Neural cell (in vitro differentiated cells): ENCODE data around the gene SH3BGR. TPM values are rescaled to one million over a fixed set of nuclear protein-coding genes. Genes with fewer than 3 reads are reported as not detected.

Experiments used
- H2AFZ ChIP-seq: fragments of 200-600, 300-800 bp; sonication (generic), shearing (Covaris generic); 2 replicates; pipeline ENCODE4 v1.6.0; 2014; ENCODE audit warnings: low read depth, mild to moderate bottlenecking, antibody characterized with exemption, low read length, moderate library complexity
- H3F3A ChIP-seq: fragments of 200-600 bp; shearing (Covaris generic); 2 replicates; pipeline ENCODE4 v1.6.1; 2016; ENCODE audit warnings: mild to moderate bottlenecking, moderate library complexity, mixed read lengths, antibody characterized with exemption, low read length; ENCODE audit not compliant: insufficient read depth, poor library complexity, severe bottlenecking
- H3K27ac ChIP-seq: fragments of 200-600, 300-800 bp; sonication (generic), shearing (Covaris generic); 2 replicates; pipeline ENCODE4 v1.5.1; 2014; ENCODE audit warnings: mild to moderate bottlenecking, low read length, moderate library complexity
- H3K27me3 ChIP-seq: fragments of 300-800, 200-600 bp; sonication (generic), shearing (Covaris generic); 2 replicates; pipeline ENCODE4 v1.6.0; 2014; ENCODE audit warnings: mild to moderate bottlenecking, low read depth, low read length, moderate library complexity; ENCODE audit not compliant: insufficient read depth
- H3K36me3 ChIP-seq: fragments of 300-800, 200-600 bp; sonication (generic), shearing (Covaris generic); 2 replicates; pipeline ENCODE4 v1.5.1; 2014; ENCODE audit warnings: mild to moderate bottlenecking, antibody characterized with exemption, low read length, moderate library complexity; ENCODE audit not compliant: insufficient read depth
- H3K4me2 ChIP-seq: fragments of 300-800, 200-600 bp; sonication (generic), shearing (Covaris generic); 2 replicates; pipeline ENCODE4 v1.6.0; 2014; ENCODE audit warnings: mild to moderate bottlenecking, low read length
- H3K4me3 ChIP-seq: fragments of 300-800, 200-600 bp; sonication (generic), shearing (Covaris generic); 2 replicates; pipeline ENCODE4 v1.5.1; 2014; ENCODE audit warnings: mild to moderate bottlenecking, low read length, moderate library complexity
- H3K79me2 ChIP-seq: fragments of 200-600 bp; shearing (Covaris generic); replicated peaks from 2 replicates; pipeline ENCODE4 v1.6.0; 2014; ENCODE audit warnings: mild to moderate bottlenecking, low read length, moderate library complexity; ENCODE audit not compliant: insufficient read depth
- H3K9ac ChIP-seq: fragments of 300-800, 200-600 bp; sonication (generic), shearing (Covaris generic); 2 replicates; pipeline ENCODE4 v1.6.1; 2016; ENCODE audit warnings: mild to moderate bottlenecking, low read length, mixed read lengths
- H3K9me2 ChIP-seq: fragments of 200-600 bp; shearing (Covaris generic); 2 replicates; pipeline ENCODE4 v1.6.1; 2016; ENCODE audit warnings: mild to moderate bottlenecking, low read length, mixed read lengths; ENCODE audit not compliant: insufficient read depth
- H3K9me3 ChIP-seq: fragments of 200-600, 300-800 bp; sonication (generic), shearing (Covaris generic); 2 replicates; pipeline ENCODE4 v1.6.1; 2016; ENCODE audit warnings: mild to moderate bottlenecking, mixed run types, low read length, moderate library complexity, mixed read lengths
- H4K20me1 ChIP-seq: fragments of 200-600 bp; shearing (Covaris generic); 2 replicates; pipeline ENCODE4 v1.6.1; 2016; ENCODE audit warnings: mild to moderate bottlenecking, mixed run types; ENCODE audit not compliant: insufficient read depth
- EP300 ChIP-seq: fragments of 450-650 bp; conservative IDR thresholded peaks from 2 replicates; pipeline ENCODE4 v1.6.1; 2014; ENCODE audit warnings: antibody characterized with exemption, mild to moderate bottlenecking, moderate library complexity; ENCODE audit not compliant: poor library complexity, severe bottlenecking
- EZH2 ChIP-seq: fragments of 200-600, 300-800 bp; shearing (Covaris generic), sonication (generic); IDR thresholded peaks from 2 replicates; pipeline ENCODE4 v1.6.1; 2014; ENCODE audit warnings: antibody characterized with exemption, low read length, borderline replicate concordance, mild to moderate bottlenecking; ENCODE audit not compliant: insufficient read depth, poor library complexity, severe bottlenecking
- MXI1 ChIP-seq: fragments of 450-650 bp; conservative IDR thresholded peaks from 2 replicates; pipeline ENCODE4 v1.6.1; 2014; ENCODE audit warnings: antibody characterized with exemption, mild to moderate bottlenecking; ENCODE audit not compliant: poor library complexity, severe bottlenecking
- POLR2AphosphoS5 ChIP-seq: IDR thresholded peaks from 2 replicates; pipeline ENCODE4 v1.6.1; 2012
- RAD21 ChIP-seq: fragments of 450-650 bp; conservative IDR thresholded peaks from 2 replicates; pipeline ENCODE4 v1.6.1; 2014; ENCODE audit warnings: antibody characterized with exemption, mild to moderate bottlenecking, moderate library complexity
- SMC3 ChIP-seq: fragments of 450-650 bp; conservative IDR thresholded peaks from 2 replicates; pipeline ENCODE4 v1.6.1; 2014; ENCODE audit warnings: antibody characterized with exemption, mild to moderate bottlenecking, moderate library complexity; ENCODE audit not compliant: poor library complexity
- TAF1 ChIP-seq: IDR thresholded peaks from 2 replicates; pipeline ENCODE4 v1.6.1; 2012; ENCODE audit warnings: low read depth
- polyA plus RNA-seq: library from polyadenylated mRNA; depleted of rRNA; stranded (reverse); fragments of >200 nt; gene quantifications from 2 replicates; pipeline ENCODE4 v1.2.3, GENCODE V29; 2014
- TF ChIP-seq, protein P1 (sequence below): IDR thresholded peaks from 2 replicates; pipeline ENCODE4 v1.6.1; 2012; ENCODE audit warnings: borderline replicate concordance
- TF ChIP-seq, protein P2 (sequence below): fragments of 450-650 bp; IDR thresholded peaks from 2 replicates; pipeline ENCODE4 v1.5.1; 2014; ENCODE audit warnings: antibody characterized with exemption, mild to moderate bottlenecking, moderate library complexity; ENCODE audit not compliant: poor library complexity, severe bottlenecking

SH3BGR gene
- polyA plus RNA-seq, 1 donor from 2014 or later = 13.8 TPM

DNA sequence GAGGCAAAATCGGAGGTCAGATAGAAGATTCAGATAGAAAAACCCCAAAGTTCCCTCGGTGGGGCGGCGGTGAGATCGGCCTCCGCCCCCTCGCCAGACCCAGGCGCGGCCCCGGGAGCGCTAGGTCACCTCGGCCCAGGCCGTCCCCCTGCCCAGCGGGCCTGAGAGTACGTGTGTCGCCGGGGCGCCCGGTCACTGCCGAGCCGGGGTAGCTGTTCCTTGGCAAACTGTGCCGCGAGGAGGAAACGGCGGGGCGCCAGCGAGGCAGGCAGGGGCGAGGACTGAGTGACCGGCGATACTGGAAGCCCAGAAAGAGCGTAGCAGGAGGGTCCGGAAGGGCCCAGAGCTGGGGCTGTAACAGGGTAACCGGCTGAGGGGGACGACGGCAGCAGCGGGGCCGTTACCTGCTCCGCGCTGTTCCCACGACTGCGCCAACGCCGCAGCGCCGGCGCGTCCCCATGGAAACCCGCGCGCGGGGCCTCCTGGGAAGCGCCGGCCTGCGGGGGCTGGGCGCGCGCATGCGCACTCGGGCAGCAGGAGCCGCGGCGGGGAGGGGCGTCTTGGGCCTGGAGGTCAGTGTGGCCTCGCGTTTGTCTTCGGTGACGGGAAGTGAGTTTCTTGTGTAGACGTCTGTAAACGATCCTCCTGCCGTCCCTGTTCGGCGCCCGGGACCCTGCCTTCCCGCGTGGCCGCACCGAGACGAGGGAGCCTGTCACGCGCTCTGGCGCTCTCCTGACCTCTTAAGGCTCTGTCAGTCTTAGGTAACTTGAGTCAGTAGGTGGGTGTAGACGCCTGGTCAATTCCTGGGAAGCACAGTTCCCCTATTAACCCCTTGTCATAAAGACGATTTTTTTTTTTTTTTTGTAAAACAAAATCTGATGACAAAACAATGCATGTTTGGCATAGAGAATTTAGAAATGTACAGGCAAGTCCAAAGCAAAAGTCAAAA, 6.2 kb upstream of the SH3BGR start, which contains the start of gene LCA5L:
LCA5L (minus strand) TSS at position 458 of the 949 bp plus-strand sequence. CDS start 17,285 bp downstream, outside the sequence.
- Histone ChIP-seq H3K9ac (peak within 1 kb of the TSS; percentile 85), H3K4me2 (peak within 1 kb of the TSS; percentile 86), H4K20me1 (no peaks in the 10 kb centered on the region), H3F3A (no peaks in the 10 kb centered on the region), H3K9me2 (no peaks in the 10 kb centered on the region), H3K27me3 (no peaks in the 10 kb centered on the region), H3K4me3 (peak within 1 kb of the TSS; percentile 90), H2AFZ (peak within 1 kb of the TSS; percentile 96), H3K9me3 (no peaks in the 10 kb centered on the region), H3K36me3 (no peaks in the 10 kb centered on the region), H3K79me2 (no peaks in the 10 kb centered on the region), H3K27ac (peak within 1 kb of the TSS; percentile 87)
- TF ChIP-seq MXI1 (peak; percentile 95), TAF1 (peak; percentile 54), SMC3 (no peak), EZH2 (no peak), RAD21 (peak; percentile 46), POLR2AphosphoS5 (peak; percentile 87), EP300 (peak; percentile 74)
- TF ChIP-seq, protein P1, sequence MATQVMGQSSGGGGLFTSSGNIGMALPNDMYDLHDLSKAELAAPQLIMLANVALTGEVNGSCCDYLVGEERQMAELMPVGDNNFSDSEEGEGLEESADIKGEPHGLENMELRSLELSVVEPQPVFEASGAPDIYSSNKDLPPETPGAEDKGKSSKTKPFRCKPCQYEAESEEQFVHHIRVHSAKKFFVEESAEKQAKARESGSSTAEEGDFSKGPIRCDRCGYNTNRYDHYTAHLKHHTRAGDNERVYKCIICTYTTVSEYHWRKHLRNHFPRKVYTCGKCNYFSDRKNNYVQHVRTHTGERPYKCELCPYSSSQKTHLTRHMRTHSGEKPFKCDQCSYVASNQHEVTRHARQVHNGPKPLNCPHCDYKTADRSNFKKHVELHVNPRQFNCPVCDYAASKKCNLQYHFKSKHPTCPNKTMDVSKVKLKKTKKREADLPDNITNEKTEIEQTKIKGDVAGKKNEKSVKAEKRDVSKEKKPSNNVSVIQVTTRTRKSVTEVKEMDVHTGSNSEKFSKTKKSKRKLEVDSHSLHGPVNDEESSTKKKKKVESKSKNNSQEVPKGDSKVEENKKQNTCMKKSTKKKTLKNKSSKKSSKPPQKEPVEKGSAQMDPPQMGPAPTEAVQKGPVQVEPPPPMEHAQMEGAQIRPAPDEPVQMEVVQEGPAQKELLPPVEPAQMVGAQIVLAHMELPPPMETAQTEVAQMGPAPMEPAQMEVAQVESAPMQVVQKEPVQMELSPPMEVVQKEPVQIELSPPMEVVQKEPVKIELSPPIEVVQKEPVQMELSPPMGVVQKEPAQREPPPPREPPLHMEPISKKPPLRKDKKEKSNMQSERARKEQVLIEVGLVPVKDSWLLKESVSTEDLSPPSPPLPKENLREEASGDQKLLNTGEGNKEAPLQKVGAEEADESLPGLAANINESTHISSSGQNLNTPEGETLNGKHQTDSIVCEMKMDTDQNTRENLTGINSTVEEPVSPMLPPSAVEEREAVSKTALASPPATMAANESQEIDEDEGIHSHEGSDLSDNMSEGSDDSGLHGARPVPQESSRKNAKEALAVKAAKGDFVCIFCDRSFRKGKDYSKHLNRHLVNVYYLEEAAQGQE = peak; percentile 68
- TF ChIP-seq, protein P2, sequence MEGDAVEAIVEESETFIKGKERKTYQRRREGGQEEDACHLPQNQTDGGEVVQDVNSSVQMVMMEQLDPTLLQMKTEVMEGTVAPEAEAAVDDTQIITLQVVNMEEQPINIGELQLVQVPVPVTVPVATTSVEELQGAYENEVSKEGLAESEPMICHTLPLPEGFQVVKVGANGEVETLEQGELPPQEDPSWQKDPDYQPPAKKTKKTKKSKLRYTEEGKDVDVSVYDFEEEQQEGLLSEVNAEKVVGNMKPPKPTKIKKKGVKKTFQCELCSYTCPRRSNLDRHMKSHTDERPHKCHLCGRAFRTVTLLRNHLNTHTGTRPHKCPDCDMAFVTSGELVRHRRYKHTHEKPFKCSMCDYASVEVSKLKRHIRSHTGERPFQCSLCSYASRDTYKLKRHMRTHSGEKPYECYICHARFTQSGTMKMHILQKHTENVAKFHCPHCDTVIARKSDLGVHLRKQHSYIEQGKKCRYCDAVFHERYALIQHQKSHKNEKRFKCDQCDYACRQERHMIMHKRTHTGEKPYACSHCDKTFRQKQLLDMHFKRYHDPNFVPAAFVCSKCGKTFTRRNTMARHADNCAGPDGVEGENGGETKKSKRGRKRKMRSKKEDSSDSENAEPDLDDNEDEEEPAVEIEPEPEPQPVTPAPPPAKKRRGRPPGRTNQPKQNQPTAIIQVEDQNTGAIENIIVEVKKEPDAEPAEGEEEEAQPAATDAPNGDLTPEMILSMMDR = peak; percentile 55

DNA sequence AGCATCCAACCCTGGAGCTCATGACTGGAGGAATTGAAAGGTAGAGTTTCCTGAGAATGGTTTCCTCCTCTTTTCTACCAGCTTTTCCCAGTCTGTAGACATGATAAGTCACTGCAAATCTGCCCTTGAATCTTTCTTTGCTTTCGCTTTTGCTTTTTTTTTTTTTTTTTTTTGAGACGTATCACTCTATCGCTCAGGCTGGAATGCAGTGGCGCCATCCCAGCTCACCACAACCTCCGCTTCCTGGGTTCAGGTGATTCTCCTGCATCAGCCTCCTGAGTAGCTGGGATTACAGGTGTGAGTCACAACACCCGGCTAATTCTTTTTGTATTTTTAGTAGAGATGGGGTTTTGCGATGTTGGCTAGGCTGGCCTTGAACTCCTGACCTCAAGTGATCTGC, 4.5 kb upstream of the SH3BGR start:
- Histone ChIP-seq H4K20me1 (no peaks in the 10 kb centered on the region), H3K9me3 (no peaks in the 10 kb centered on the region), H3K4me3 (no peak overlapping the region), H3K9ac (no peak overlapping the region), H3K79me2 (no peaks in the 10 kb centered on the region), H3K27ac (no peak overlapping the region), H3K4me2 (no peak overlapping the region), H3K36me3 (no peaks in the 10 kb centered on the region), H2AFZ (no peak overlapping the region), H3F3A (no peaks in the 10 kb centered on the region), H3K27me3 (no peaks in the 10 kb centered on the region), H3K9me2 (no peaks in the 10 kb centered on the region)
- TF ChIP-seq RAD21 = no peak
- TF ChIP-seq, protein P1 = no peak
- no peak for TF ChIP-seq EZH2
- TF ChIP-seq, protein P2 = no peak
- TF ChIP-seq POLR2AphosphoS5 = no peak
- no peak for TF ChIP-seq EP300
- no peak for TF ChIP-seq TAF1
- TF ChIP-seq SMC3 = no peak
- TF ChIP-seq MXI1 = no peak
